ENCODE data around the gene SPAAR. TPM values are rescaled to one million over a fixed set of nuclear protein-coding genes. Genes with fewer than 3 reads are reported as not detected.

SPAAR gene, protein sequence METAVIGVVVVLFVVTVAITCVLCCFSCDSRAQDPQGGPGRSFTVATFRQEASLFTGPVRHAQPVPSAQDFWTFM
- total RNA-seq: 0.16 TPM in 1 of 2 replicates, not detected in the other

DNA sequence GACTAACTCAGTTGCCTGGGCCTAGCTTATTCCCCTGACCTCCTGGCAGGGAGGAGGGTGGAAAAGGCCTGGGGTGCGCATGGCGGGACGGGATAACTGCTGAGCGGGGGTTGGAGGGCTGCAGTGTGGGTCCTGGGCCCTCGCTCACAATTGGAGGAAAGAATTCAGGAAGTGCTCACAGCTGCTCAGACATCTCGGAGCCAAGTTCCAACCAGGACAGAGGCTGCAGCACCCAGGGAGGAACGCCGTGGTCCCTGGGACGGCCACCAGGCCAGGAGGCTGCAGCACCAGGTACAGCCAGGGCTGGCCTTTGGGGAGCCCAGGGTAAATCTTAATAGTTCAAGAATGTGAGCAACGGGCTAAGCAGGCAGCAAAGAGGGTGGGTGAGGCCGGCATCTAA is at the start of gene SPAAR:
SPAAR (plus strand) TSS at position 217 of the 400 bp plus-strand sequence. CDS start 974 bp downstream, outside the sequence.

DNA sequence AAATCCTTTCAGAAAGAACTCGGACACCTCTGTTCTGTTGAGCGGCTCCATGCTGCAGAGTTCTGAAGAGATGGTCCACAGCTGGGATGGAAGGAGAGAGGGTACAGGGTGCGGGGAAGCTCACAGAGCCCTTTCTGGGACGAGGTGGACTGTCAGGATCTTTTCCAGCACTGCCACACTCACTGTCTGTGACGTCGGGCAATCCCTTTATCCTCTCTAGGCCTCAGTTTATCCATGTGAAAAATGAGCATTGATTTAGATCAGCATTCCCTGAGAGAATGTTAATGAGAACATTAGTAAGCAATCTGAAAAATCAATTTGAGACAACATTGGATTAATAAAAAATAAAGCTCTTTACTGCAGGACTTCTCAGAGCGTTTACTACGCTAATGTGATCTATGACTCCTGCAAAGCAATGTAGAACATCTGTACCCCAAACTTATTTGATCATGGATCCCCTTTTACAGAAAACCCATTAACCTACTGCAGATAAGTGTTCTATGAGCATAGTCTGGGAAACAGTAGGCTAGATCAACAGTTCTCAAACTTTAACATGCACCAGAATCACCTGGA is 38.9 kb upstream of the SPAAR start, which contains the start of gene OR13J1:
OR13J1 (minus strand) TSS at position 51 of the 573 bp plus-strand sequence; CDS start at position 51, 0 bp downstream.

GRCh38 chr9:35905912-35906679 is 3.2 kb upstream of the SPAAR start, which contains the start of gene HRCT1:
Gene HRCT1 (plus strand): TSS chr9:35906202. CDS start chr9:35906288, 86 bp downstream.

DNA sequence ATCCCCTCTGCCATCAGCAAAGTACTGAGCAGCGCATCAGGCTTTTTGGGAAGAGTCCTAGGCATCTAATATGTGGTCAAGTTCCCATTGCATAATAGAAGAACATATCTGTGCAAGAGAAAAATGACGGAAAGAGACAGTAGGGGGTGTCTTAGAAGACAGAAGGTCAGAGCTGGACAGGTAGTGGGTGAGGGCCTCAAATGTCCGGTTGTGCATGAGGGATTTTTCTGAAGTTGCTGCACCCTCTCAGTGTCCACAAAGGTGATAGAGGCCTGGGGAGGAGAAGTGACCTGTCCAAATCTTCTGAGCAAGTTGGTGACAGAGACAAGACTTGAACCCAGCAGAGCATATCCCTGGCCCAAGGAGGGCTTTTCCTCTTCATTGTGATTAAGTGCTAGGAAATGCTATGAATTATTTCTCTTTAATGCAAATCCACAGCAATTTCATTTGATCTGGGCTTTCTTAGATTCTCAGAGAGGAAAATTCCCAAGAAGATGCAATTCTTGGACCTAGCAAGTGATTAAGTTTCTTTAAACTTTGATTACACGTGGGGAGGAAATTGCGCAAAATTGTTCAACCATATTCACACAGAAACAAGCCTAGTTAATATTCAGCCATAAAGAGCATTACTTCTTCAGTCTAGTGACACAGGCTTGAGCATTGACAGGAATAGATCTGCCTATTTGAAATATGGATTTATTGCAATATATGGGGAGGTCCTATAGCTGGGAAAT is 49.0 kb downstream of the SPAAR start, which contains the start of gene OR2S2:
OR2S2 (minus strand) TSS at position 51 of the 734 bp plus-strand sequence. CDS start 56 bp downstream, outside the sequence.

Other genes starting within 250 kb of the SPAAR start
- 0.89 and 11.1 TPM in 2 replicates for gene ARHGEF39, start 244.3 kb upstream of the SPAAR start, total RNA-seq
- gene CA9, start 235.6 kb upstream of the SPAAR start, total RNA-seq: 0.13 and 0.16 TPM in 2 replicates
- gene TPM2, start 219.6 kb upstream of the SPAAR start, total RNA-seq: 217 and 297 TPM in 2 replicates
- 299 and 312 TPM in 2 replicates for gene TLN1, start 177.3 kb upstream of the SPAAR start, total RNA-seq
- gene CREB3, start 176.8 kb upstream of the SPAAR start, total RNA-seq: 47.8 and 62.1 TPM in 2 replicates
- 27.1 and 38.3 TPM in 2 replicates for gene GBA2, start 160.3 kb upstream of the SPAAR start, total RNA-seq
- 15.2 and 19.1 TPM in 2 replicates for gene RGP1, start 160.2 kb upstream of the SPAAR start, total RNA-seq
- not detected in 2 replicates for gene MSMP, start 155.2 kb upstream of the SPAAR start, total RNA-seq
- 19.2 and 31.2 TPM in 2 replicates for gene NPR2, start 117.9 kb upstream of the SPAAR start, total RNA-seq
- gene SPAG8, start 97.2 kb upstream of the SPAAR start, total RNA-seq: 0.33 and 1.3 TPM in 2 replicates
- gene HINT2, start 94.4 kb upstream of the SPAAR start, total RNA-seq: 34.7 and 42.7 TPM in 2 replicates
- not detected in 2 replicates for gene FAM221B, start 80.8 kb upstream of the SPAAR start, total RNA-seq
- 2.6 and 17.6 TPM in 2 replicates for gene TMEM8B, start 80.3 kb upstream of the SPAAR start, total RNA-seq
- gene OR13J1, start 39.1 kb upstream of the SPAAR start, total RNA-seq: not detected in 2 replicates
- gene HRCT1, start 3.3 kb upstream of the SPAAR start, total RNA-seq: 1.5 and 3.3 TPM in 2 replicates
- gene OR2S2, start 48.7 kb downstream of the SPAAR start, total RNA-seq: not detected in 2 replicates
- gene RECK, start 127.4 kb downstream of the SPAAR start, total RNA-seq: 7.7 and 8.8 TPM in 2 replicates
- 54.4 and 61.2 TPM in 2 replicates for gene GLIPR2, start 227.2 kb downstream of the SPAAR start, total RNA-seq